MCF 10A (cell line): ENCODE measurements around the gene DNAJC22. TPM values are rescaled to one million over a fixed set of nuclear protein-coding genes. Genes with fewer than 3 reads are reported as not detected.

Source experiments
- total RNA-seq: library from RNA; stranded (reverse); gene quantifications from 2 replicates; pipeline ENCODE4 v1.2.3, GENCODE V29; 2022

Gene DNAJC22
- total RNA-seq, 1 experiment from 2014 or later = 0.33 TPM

Other genes with a start within 250 kb of the DNAJC22 start
- 27.8 and 35.7 TPM in 2 replicates for gene LMBR1L, start 236.0 kb upstream of the DNAJC22 start, total RNA-seq
- 282 and 369 TPM in 2 replicates for gene TUBA1B, start 215.5 kb upstream of the DNAJC22 start, total RNA-seq
- 9.8 and 10.4 TPM in 2 replicates for gene TUBA1A, start 157.8 kb upstream of the DNAJC22 start, total RNA-seq
- 253 and 303 TPM in 2 replicates for gene TUBA1C, start 81.8 kb upstream of the DNAJC22 start, total RNA-seq
- 1.4 and 2.7 TPM in 2 replicates for gene PRPH, start 51.7 kb upstream of the DNAJC22 start, total RNA-seq
- gene TROAP, start 23.6 kb upstream of the DNAJC22 start, total RNA-seq = 30.8 and 41.9 TPM in 2 replicates
- 0.20 TPM in 1 of 2 replicates, not detected in the other for gene C1QL4, start 9.7 kb upstream of the DNAJC22 start, total RNA-seq
- 21.0 and 26.0 TPM in 2 replicates for gene SPATS2, start 20.6 kb downstream of the DNAJC22 start, total RNA-seq
- not detected in 2 replicates for gene KCNH3, start 192.1 kb downstream of the DNAJC22 start, total RNA-seq
- gene MCRS1, start 221.3 kb downstream of the DNAJC22 start, total RNA-seq = 34.3 and 58.7 TPM in 2 replicates